Astrocyte (in vitro differentiated cells and primary cell): ENCODE data around the gene SAMSN1. TPM values are rescaled to one million over a fixed set of nuclear protein-coding genes. Genes with fewer than 3 reads are reported as not detected.

Experiments used
- DNase-seq: peaks from one replicate; pipeline ENCODE4 v3.0.0-alpha.2; 2010; ENCODE audit warnings: low read depth
- FAIRE-seq: peaks from 2 replicates; lab custom pipeline; 2011; peaks lifted over from hg19 to GRCh38; lab: Jason Lieb, UNC
- H2AFZ ChIP-seq: 2 replicates; pipeline ENCODE4 v1.6.0; 2012; ENCODE audit warnings: low read depth, low read length, inconsistent platforms
- H3K27ac ChIP-seq: 2 replicates; pipeline ENCODE4 v1.5.1; 2011; ENCODE audit warnings: low read depth, low read length, inconsistent platforms
- H3K27me3 ChIP-seq: 2 replicates; pipeline ENCODE4 v1.6.0; 2011; ENCODE audit warnings: low read length, inconsistent platforms; ENCODE audit not compliant: insufficient read depth
- H3K36me3 ChIP-seq: 2 replicates; pipeline ENCODE4 v1.5.1; 2011; ENCODE audit warnings: low read length, inconsistent platforms; ENCODE audit not compliant: insufficient read depth
- H3K4me1 ChIP-seq: 2 replicates; pipeline ENCODE4 v1.5.1; 2011; ENCODE audit warnings: low read length, inconsistent platforms; ENCODE audit not compliant: insufficient read depth
- H3K4me2 ChIP-seq: 2 replicates; pipeline ENCODE4 v1.6.0; 2012; ENCODE audit warnings: low read length, inconsistent platforms
- H3K4me3 ChIP-seq: 2 replicates; pipeline ENCODE4 v1.5.1; 2011; ENCODE audit warnings: low read depth, mild to moderate bottlenecking, low read length, inconsistent platforms; ENCODE audit not compliant: insufficient read depth
- H3K79me2 ChIP-seq: 2 replicates; pipeline ENCODE4 v1.6.0; 2012; ENCODE audit warnings: mild to moderate bottlenecking, low read length, inconsistent platforms; ENCODE audit not compliant: insufficient read depth
- H3K9ac ChIP-seq: 2 replicates; pipeline ENCODE4 v1.6.0; 2012; ENCODE audit warnings: mild to moderate bottlenecking, low read length, inconsistent platforms
- H3K9me3 ChIP-seq: 2 replicates; pipeline ENCODE4 v1.5.1; 2012; ENCODE audit warnings: low read depth, mild to moderate bottlenecking, low read length, inconsistent platforms; ENCODE audit not compliant: insufficient read depth
- H4K20me1 ChIP-seq: 2 replicates; pipeline ENCODE4 v1.6.0; 2012; ENCODE audit warnings: low read length, inconsistent platforms; ENCODE audit not compliant: insufficient read depth
- H3K27ac Mint-ChIP-seq: one replicate; pipeline ENCODE4 v1.8.0; 2021; ENCODE audit warnings: mild to moderate bottlenecking, mixed read lengths; ENCODE audit not compliant: unreplicated experiment
- H3K27me3 Mint-ChIP-seq: one replicate; pipeline ENCODE4 v1.8.0; 2021; ENCODE audit warnings: low read depth, mixed read lengths; ENCODE audit not compliant: unreplicated experiment
- H3K36me3 Mint-ChIP-seq: one replicate; pipeline ENCODE4 v1.8.0; 2021; ENCODE audit warnings: low read depth, mixed read lengths; ENCODE audit not compliant: unreplicated experiment
- H3K4me1 Mint-ChIP-seq: one replicate; pipeline ENCODE4 v1.8.0; 2021; ENCODE audit warnings: low read depth, mixed read lengths; ENCODE audit not compliant: unreplicated experiment
- H3K4me3 Mint-ChIP-seq: one replicate; pipeline ENCODE4 v1.8.0; 2021; ENCODE audit warnings: mild to moderate bottlenecking, moderate library complexity, mixed read lengths; ENCODE audit not compliant: unreplicated experiment
- H3K9me3 Mint-ChIP-seq: one replicate; pipeline ENCODE4 v1.8.0; 2021; ENCODE audit warnings: mild to moderate bottlenecking, mixed read lengths; ENCODE audit not compliant: unreplicated experiment
- CTCF ChIP-seq: IDR thresholded peaks from 2 replicates; pipeline ENCODE4 v1.5.1; 2011; ENCODE audit warnings: low read depth, mild to moderate bottlenecking, inconsistent platforms, low read length, moderate library complexity; ENCODE audit not compliant: insufficient read depth
- EZH2 ChIP-seq: IDR thresholded peaks from 2 replicates; pipeline ENCODE4 v1.6.1; 2012; ENCODE audit warnings: mild to moderate bottlenecking, low read length, inconsistent platforms; ENCODE audit not compliant: insufficient read depth
- total RNA-seq: library from RNA; stranded (reverse); gene quantifications from 2 replicates; pipeline ENCODE4 v1.2.1, GENCODE V29; 2021

The SAMSN1 gene
- total RNA-seq, 1 donor from 2014 or later: 0.09 TPM

- no peak overlapping the region for H3K4me3 ChIP-seq
- TF ChIP-seq EZH2: no peak
- TF ChIP-seq CTCF: no peak
- H3K9me3 ChIP-seq: no peaks in the 10 kb centered on the region
- no peaks in the 10 kb centered on the region for H3K27me3 Mint-ChIP-seq
- H3K9ac ChIP-seq: no peak overlapping the region
- no peaks in the 10 kb centered on the region for H3K36me3 Mint-ChIP-seq
- H2AFZ ChIP-seq: no peak overlapping the region
- H4K20me1 ChIP-seq: no peaks in the 10 kb centered on the region
- FAIRE-seq (no peak), DNase-seq (no peak)
- no peaks in the 10 kb centered on the region for H3K9me3 Mint-ChIP-seq
- no peaks in the 10 kb centered on the region for H3K27me3 ChIP-seq
- no peak overlapping the region for H3K27ac ChIP-seq
- no peak overlapping the region for H3K27ac Mint-ChIP-seq
- H3K4me1 ChIP-seq: no peaks in the 10 kb centered on the region
- H3K4me1 Mint-ChIP-seq: no peaks in the 10 kb centered on the region
- no peaks in the 10 kb centered on the region for H3K36me3 ChIP-seq
- no peaks in the 10 kb centered on the region for H3K79me2 ChIP-seq
- no peak overlapping the region for H3K4me2 ChIP-seq
- H3K4me3 Mint-ChIP-seq: no peak overlapping the region
Measured at GRCh38 chr21:14583629-14584255, 37.6 kb upstream of the SAMSN1 start.

- Mint-ChIP-seq H3K27ac (no peak overlapping the region), H3K4me3 (no peak overlapping the region), H3K36me3 (no peaks in the 10 kb centered on the region), H3K27me3 (no peaks in the 10 kb centered on the region), H3K9me3 (no peaks in the 10 kb centered on the region), H3K4me1 (no peaks in the 10 kb centered on the region)
- Histone ChIP-seq H3K36me3 (no peaks in the 10 kb centered on the region), H4K20me1 (no peaks in the 10 kb centered on the region), H3K27me3 (no peaks in the 10 kb centered on the region), H3K79me2 (no peaks in the 10 kb centered on the region), H3K4me1 (no peaks in the 10 kb centered on the region), H3K9me3 (no peaks in the 10 kb centered on the region), H3K9ac (no peak overlapping the region), H3K27ac (no peak overlapping the region), H3K4me2 (no peak overlapping the region), H2AFZ (no peak overlapping the region), H3K4me3 (no peak overlapping the region)
- DNase-seq: no peak
- FAIRE-seq: no peak
- TF ChIP-seq CTCF (no peak), EZH2 (no peak)
Measured at GRCh38 chr21:14582934-14583628, 37.0 kb upstream of the SAMSN1 start.
